ENCODE results near the gene LIN28B. TPM values are rescaled to one million over a fixed set of nuclear protein-coding genes. Genes with fewer than 3 reads are reported as not detected.
"Not testable (repeated sequence)": the region's sequence is repeated elsewhere in the genome, so short reads cannot be mapped to it uniquely, and the experiment has no call there.

Gene LIN28B
- total RNA-seq, 2 experiments from 2014 or later: not detected

DNA sequence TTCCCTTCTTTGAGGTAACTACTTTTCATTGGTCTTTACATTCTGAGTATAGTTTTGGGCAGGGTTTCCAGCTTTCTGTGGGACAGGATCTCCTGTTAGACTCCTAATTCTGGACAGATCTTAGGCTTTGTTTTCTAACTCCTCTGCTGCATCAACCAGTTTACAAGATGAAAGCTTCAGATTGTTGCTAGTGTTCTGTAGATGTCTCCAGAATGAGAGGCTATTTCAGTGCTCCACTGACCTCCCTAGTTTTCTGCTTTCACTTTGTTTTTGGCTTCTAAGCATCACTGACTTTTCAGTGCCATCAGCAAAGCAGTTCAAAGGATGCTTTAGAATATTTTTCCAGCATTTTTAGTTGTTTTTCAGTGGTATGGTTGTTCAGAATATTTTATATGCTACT is 101.4 kb downstream of the LIN28B start:
- Mint-ChIP-seq H3K27ac (no peak overlapping the region), H3K36me3 (ENCODE audit: low read depth) (no peaks in the 10 kb centered on the region), H3K9me3 (ENCODE audit: insufficient read depth) (no peaks in the 10 kb centered on the region), H3K4me3 (no peak overlapping the region), H3K27me3 (ENCODE audit: low read depth) (peaks cover 19% of the 10 kb centered on the region), H3K4me1 (ENCODE audit: low read depth) (no peaks in the 10 kb centered on the region)
- CTCF ChIA-PET: interaction anchor here (1.5 kb wide), 1 partner anchor 30 kb away, joined by 4 read pairs; no protein-coding TSS in a partner anchor
- no peak for ATAC-seq
- POLR2A ChIA-PET: no interaction called here
- DNase-seq: no peak

DNA sequence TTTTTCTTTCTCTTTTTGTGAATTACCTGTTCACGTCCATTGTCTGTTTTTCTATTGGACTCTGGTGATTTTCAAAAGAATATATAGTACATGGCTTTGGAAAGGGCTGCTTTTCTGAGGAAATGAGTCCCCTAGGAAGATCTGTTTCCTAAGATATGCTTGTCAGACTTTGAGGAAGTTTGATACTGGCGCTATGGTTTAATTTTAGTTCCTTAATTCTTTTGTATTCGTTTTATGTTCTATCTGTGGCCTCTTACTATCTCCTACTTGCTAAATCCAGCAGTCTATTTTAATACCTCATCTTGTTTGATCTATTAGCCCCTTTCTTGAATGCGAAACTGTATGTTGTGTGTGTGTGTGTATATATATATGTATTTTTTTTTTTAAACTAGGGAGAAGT is 101.9 kb downstream of the LIN28B start:
- Mint-ChIP-seq H3K27me3 (ENCODE audit: low read depth) (peaks cover 20% of the 10 kb centered on the region), H3K36me3 (ENCODE audit: low read depth) (no peaks in the 10 kb centered on the region), H3K27ac (no peak overlapping the region), H3K9me3 (ENCODE audit: insufficient read depth) (no peaks in the 10 kb centered on the region), H3K4me1 (ENCODE audit: low read depth) (no peaks in the 10 kb centered on the region), H3K4me3 (no peak overlapping the region)
- POLR2A ChIA-PET: no interaction called here
- DNase-seq: no peak
- CTCF ChIA-PET: interaction anchor here (1.5 kb wide), 1 partner anchor 29 kb away, joined by 4 read pairs; no protein-coding TSS in a partner anchor
- ATAC-seq: no peak

DNA sequence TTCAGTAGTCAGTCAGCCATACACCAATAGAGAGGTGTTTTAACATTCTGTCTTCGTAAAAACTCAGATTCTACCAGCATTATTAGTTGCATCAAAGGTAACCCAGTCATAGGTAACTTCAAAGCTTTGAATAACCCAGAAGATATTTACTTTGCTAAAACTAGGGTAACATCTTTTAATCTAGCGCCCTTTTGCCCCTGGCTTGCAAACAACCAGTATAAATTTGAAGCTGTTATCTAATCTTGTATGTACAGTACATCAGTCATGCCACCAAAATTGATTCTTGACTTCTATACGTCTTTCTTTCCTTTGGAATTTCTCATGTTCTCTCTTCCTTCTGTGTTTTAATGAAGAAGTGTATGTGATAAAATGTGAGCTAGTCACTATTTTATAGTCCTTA is 109.3 kb downstream of the LIN28B start:
- no peaks in the 10 kb centered on the region for H3K9me3 Mint-ChIP-seq (ENCODE audit: insufficient read depth)
- no peak overlapping the region for H3K4me3 Mint-ChIP-seq
- POLR2A ChIA-PET: no interaction called here
- H3K27ac Mint-ChIP-seq: no peak overlapping the region
- CTCF ChIA-PET: interaction anchor here (1.0 to 1.3 kb wide), 2 partner anchors 12 to 21 kb away, joined by 3 to 4 read pairs; no protein-coding TSS in a partner anchor
- DNase-seq: no peak
- ATAC-seq: no peak
- H3K4me1 Mint-ChIP-seq (ENCODE audit: low read depth): no peaks in the 10 kb centered on the region
- H3K36me3 Mint-ChIP-seq (ENCODE audit: low read depth): no peaks in the 10 kb centered on the region
- H3K27me3 Mint-ChIP-seq (ENCODE audit: low read depth): peaks cover 23% of the 10 kb centered on the region

DNA sequence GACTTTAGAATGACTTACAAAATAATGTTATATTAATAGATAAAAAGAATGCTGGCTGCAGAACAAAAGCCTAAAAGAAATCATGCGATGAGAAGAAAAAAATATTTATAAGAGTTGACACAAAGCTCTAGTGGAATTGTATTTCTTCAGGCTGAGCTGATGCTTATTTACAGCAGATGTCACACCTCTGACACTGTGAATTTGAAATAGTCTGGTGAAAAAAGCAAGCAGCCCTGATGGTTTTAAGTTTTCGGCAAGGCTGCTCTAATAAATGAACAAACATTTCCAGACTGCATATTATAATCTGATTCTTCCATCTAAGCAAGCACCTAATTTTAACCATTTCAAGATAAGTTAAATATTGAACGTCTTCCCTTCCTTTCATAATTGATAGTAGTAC is 109.9 kb downstream of the LIN28B start:
- Mint-ChIP-seq H3K4me1 (ENCODE audit: low read depth) (no peaks in the 10 kb centered on the region), H3K27ac (no peak overlapping the region), H3K27me3 (ENCODE audit: low read depth) (peaks cover 22% of the 10 kb centered on the region), H3K36me3 (ENCODE audit: low read depth) (no peaks in the 10 kb centered on the region), H3K9me3 (ENCODE audit: insufficient read depth) (no peaks in the 10 kb centered on the region), H3K4me3 (no peak overlapping the region)
- ATAC-seq (no peak), DNase-seq (no peak)
- POLR2A ChIA-PET: no interaction called here
- CTCF ChIA-PET: interaction anchor here (1.0 kb wide), 1 partner anchor 21 kb away, joined by 3 read pairs; no protein-coding TSS in a partner anchor

DNA sequence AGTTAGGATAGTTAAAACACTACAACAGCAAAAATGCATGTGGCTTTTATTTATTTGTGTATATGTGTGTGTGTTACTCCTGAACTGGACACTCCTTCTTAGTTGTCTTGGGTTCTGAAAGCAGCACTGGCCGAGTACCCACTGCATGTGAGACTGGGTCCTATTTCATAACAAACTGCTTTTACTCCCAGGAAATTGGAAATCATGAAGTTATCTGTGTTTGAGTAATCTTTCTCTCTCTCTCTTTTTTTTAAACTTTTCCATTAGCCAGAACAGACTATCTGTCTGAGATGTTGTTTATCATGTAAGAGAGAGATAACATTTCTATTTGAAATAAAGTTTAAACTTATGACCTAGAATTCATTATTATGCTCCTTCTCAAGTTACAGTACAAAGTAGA is 110.4 kb downstream of the LIN28B start:
- Mint-ChIP-seq H3K27me3 (ENCODE audit: low read depth) (peaks cover 19% of the 10 kb centered on the region), H3K9me3 (ENCODE audit: insufficient read depth) (no peaks in the 10 kb centered on the region), H3K4me1 (ENCODE audit: low read depth) (no peaks in the 10 kb centered on the region), H3K27ac (no peak overlapping the region), H3K4me3 (no peak overlapping the region), H3K36me3 (ENCODE audit: low read depth) (no peaks in the 10 kb centered on the region)
- DNase-seq (no peak), ATAC-seq (no peak)
- ChIA-PET CTCF (interaction anchor here (1.0 to 1.4 kb wide), 2 partner anchors 10 to 20 kb away, joined by 3 to 4 read pairs; no protein-coding TSS in a partner anchor), POLR2A (no interaction called here)

DNA sequence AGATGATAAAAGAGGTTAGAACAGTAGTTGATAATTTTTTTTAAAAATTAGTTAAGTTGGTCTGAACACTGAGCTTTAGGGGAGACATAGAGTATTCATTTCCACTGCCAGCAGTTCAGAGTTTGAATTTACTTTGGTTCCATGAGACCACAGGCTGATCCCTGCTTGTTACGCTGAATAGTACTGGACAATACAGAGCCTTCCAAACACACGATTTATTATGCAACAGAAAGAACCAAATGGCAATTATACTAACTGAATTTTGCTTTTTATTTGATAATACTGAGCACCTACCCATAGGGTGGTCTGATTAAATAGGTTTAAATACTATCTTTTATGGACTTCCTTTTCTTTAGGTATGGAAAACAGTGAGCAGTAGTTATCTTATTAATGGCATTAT is 111.5 kb downstream of the LIN28B start:
- H3K4me1 Mint-ChIP-seq (ENCODE audit: low read depth): no peaks in the 10 kb centered on the region
- CTCF ChIA-PET: interaction anchor here (1.4 kb wide), 1 partner anchor 9 kb away, joined by 4 read pairs; no protein-coding TSS in a partner anchor
- peaks cover 24% of the 10 kb centered on the region for H3K27me3 Mint-ChIP-seq (ENCODE audit: low read depth)
- no peaks in the 10 kb centered on the region for H3K36me3 Mint-ChIP-seq (ENCODE audit: low read depth)
- ATAC-seq (no peak), DNase-seq (no peak)
- POLR2A ChIA-PET: no interaction called here
- no peak overlapping the region for H3K4me3 Mint-ChIP-seq
- H3K27ac Mint-ChIP-seq: no peak overlapping the region
- H3K9me3 Mint-ChIP-seq (ENCODE audit: insufficient read depth): no peaks in the 10 kb centered on the region

DNA sequence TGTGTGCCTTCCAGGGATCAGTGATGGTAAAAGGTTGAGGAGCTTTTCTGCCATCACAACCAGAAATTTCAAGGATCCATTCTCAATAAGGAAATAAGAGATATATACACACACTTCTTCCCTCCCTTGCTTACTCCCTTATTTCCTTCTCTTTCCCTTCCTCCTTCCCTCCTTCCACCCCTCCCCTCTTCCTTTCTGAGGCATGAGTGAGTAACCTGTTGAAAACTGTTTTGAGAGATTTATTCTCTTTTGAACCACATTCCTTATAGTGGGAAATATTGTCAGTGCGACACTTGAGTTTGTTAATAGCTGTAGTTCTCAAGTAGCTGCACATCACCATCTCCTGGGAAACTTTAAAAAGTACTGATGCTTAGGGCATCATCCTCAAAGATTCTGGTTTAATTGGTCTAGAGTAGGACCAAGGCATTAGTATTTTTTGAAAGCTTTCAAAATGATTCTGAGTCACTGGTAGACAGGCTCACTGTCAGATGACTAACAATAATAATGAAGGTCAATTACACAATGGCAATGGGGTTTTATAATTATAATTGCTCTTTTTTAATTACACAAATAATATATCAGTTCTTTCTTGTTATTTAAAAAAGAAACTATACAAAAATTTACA is 113.0 kb downstream of the LIN28B start:
- CTCF ChIA-PET: no interaction called here
- no peaks in the 10 kb centered on the region for H3K9me3 Mint-ChIP-seq (ENCODE audit: insufficient read depth)
- ATAC-seq (no peak), DNase-seq (no peak)
- H3K27ac Mint-ChIP-seq: no peak overlapping the region
- no peaks in the 10 kb centered on the region for H3K4me1 Mint-ChIP-seq (ENCODE audit: low read depth)
- H3K36me3 Mint-ChIP-seq (ENCODE audit: low read depth): no peaks in the 10 kb centered on the region
- peaks cover 17% of the 10 kb centered on the region for H3K27me3 Mint-ChIP-seq (ENCODE audit: low read depth)
- POLR2A ChIA-PET: no interaction called here
- H3K4me3 Mint-ChIP-seq: no peak overlapping the region

DNA sequence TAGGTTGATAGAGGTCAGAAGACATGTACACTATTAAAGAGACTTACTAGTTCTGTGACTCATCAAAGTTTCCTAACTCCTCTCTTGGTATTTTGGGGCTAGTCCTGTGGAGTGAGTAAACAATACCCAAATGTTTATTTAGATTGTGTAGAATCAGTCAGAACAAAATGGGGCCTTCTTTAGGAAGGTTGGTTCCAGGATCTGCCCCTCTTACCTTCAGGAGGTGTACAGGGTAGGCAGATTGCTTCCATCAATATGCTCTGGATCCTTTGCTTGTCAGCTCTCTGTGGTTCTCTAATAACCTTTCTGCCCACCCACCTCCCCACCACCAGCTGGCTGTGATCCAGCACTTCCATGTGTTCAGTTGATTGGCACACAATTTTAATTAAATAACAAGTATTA is 115.9 kb downstream of the LIN28B start:
- H3K36me3 Mint-ChIP-seq (ENCODE audit: low read depth): no peaks in the 10 kb centered on the region
- peaks cover 14% of the 10 kb centered on the region for H3K27me3 Mint-ChIP-seq (ENCODE audit: low read depth)
- H3K4me3 Mint-ChIP-seq: no peak overlapping the region
- POLR2A ChIA-PET: no interaction called here
- CTCF ChIA-PET: interaction anchor here (1.0 kb wide), 1 partner anchor 15 kb away, joined by 4 read pairs; no protein-coding TSS in a partner anchor
- no peaks in the 10 kb centered on the region for H3K9me3 Mint-ChIP-seq (ENCODE audit: insufficient read depth)
- H3K4me1 Mint-ChIP-seq (ENCODE audit: low read depth): no peaks in the 10 kb centered on the region
- no peak for DNase-seq
- H3K27ac Mint-ChIP-seq: no peak overlapping the region
- ATAC-seq: no peak

DNA sequence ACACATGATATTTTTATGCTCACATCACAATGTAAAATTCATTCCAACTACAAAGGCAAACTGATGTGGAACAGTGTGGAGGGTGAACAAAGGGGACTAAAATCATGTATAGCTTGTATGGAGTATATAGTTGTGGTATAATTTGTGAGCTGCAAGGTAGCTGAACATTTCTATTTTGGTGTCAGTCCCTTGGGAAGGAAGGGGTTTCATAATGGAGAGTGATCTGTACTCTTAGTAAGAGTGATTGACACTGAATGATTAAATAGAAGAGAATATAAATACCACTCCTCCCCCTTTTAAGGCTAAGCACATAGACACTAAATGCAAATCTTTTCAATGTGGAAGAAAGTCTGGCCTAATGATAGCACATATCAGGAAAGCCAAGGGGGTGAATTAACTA is 118.3 kb downstream of the LIN28B start:
- H3K36me3 Mint-ChIP-seq (ENCODE audit: low read depth): no peaks in the 10 kb centered on the region
- DNase-seq (no peak), ATAC-seq (no peak)
- no peak overlapping the region for H3K4me3 Mint-ChIP-seq
- no peak overlapping the region for H3K27ac Mint-ChIP-seq
- ChIA-PET CTCF (interaction anchor here (1.5 kb wide), 1 partner anchor 285 kb away, joined by 4 read pairs; no protein-coding TSS in a partner anchor), POLR2A (no interaction called here)
- H3K4me1 Mint-ChIP-seq (ENCODE audit: low read depth): no peaks in the 10 kb centered on the region
- no peaks in the 10 kb centered on the region for H3K9me3 Mint-ChIP-seq (ENCODE audit: insufficient read depth)
- H3K27me3 Mint-ChIP-seq (ENCODE audit: low read depth): peaks cover 16% of the 10 kb centered on the region

DNA sequence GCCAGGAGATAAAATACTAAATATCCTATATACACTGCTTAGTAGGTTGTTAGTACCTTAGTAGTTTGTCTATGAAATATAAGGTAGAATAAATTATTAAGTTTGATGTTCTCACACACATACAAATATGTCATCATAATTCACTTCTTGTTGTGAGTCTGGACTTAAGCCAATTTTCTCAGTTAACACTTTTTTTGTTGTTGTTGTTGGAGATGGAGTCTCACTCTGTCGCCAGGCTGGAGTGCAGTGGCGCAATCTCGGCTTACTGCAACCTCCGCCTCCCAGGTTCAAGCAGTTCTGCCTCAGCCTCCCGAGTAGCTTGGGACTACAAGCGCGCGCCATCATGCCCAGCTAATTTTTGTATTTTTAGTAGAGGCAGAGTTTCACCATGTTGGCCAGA is 119.5 kb downstream of the LIN28B start:
- H3K27ac Mint-ChIP-seq; H3K36me3 Mint-ChIP-seq (ENCODE audit: low read depth); H3K9me3 Mint-ChIP-seq (ENCODE audit: insufficient read depth); DNase-seq; ATAC-seq; H3K4me3 Mint-ChIP-seq; H3K4me1 Mint-ChIP-seq (ENCODE audit: low read depth); POLR2A ChIA-PET: not testable (repeated sequence)
- CTCF ChIA-PET: interaction anchor here (4.0 kb wide), 1 partner anchor 11 kb away, joined by 29 read pairs; no protein-coding TSS in a partner anchor
- H3K27me3 Mint-ChIP-seq (ENCODE audit: low read depth): peaks cover 16% of the 10 kb centered on the region

DNA sequence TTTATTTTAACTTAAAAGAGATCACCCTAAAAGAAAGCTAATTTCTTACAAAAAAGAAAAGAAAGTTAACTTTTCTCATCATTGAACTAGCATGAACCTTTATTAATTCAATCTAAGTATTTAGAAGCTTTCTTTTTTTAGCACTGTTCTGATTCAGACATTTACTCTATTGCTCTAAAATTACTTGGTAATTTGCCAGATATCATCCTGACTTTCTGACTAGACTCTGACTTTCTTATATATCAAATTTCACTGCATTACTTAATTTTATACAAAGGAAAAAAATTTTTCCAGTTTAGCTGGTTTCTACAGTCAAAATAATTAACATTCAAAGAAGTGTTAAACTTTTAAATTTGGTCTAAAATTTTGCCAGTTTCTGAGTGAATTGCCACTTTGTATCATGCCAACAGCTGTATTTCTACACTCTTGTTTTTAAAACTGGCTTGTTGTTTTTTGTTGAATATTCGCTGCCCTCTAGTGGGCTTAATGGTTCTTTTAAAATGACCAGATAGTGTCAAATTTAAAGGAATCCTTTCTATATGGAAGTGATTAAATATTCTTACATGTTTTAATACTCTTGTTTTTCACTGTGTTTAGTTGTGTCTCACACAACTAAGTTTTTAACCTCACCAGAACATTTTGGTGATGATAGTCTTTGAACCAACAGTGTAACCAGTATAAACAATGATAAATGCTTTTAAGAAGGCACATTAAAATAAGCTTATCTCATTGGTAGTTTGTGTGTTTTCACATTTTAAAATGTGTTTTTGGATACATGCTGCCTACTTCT is 120.9 kb downstream of the LIN28B start:
- Mint-ChIP-seq H3K4me3 (no peak overlapping the region), H3K36me3 (ENCODE audit: low read depth) (no peaks in the 10 kb centered on the region), H3K4me1 (ENCODE audit: low read depth) (no peaks in the 10 kb centered on the region), H3K27ac (no peak overlapping the region), H3K27me3 (ENCODE audit: low read depth) (peaks cover 14% of the 10 kb centered on the region), H3K9me3 (ENCODE audit: insufficient read depth) (no peaks in the 10 kb centered on the region)
- no peak for ATAC-seq
- ChIA-PET POLR2A (no interaction called here), CTCF (interaction anchor here (0.8 to 4.0 kb wide), 9 partner anchors 10 to 394 kb away, joined by 3 to 29 read pairs (median 4); no protein-coding TSS in a partner anchor)
- DNase-seq: no peak

DNA sequence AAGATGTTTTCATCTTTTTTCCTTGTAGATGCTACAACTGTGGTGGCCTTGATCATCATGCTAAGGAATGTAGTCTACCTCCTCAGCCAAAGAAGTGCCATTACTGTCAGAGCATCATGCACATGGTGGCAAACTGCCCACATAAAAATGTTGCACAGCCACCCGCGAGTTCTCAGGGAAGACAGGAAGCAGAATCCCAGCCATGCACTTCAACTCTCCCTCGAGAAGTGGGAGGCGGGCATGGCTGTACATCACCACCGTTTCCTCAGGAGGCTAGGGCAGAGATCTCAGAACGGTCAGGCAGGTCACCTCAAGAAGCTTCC is 121.4 kb downstream of the LIN28B start:
- Mint-ChIP-seq H3K4me3 (no peak overlapping the region), H3K27me3 (ENCODE audit: low read depth) (peaks cover 14% of the 10 kb centered on the region)
- CTCF ChIA-PET: interaction anchor here (1.0 to 4.0 kb wide), 5 partner anchors 9 to 289 kb away, joined by 3 to 29 read pairs (median 4); no protein-coding TSS in a partner anchor

More for the DNA sequence above, 121.4 kb downstream of the LIN28B start:
- no peak overlapping the region for H3K27ac Mint-ChIP-seq
- POLR2A ChIA-PET: no interaction called here
- no peak for ATAC-seq
- no peak for DNase-seq
- no peaks in the 10 kb centered on the region for H3K4me1 Mint-ChIP-seq (ENCODE audit: low read depth)
- no peaks in the 10 kb centered on the region for H3K9me3 Mint-ChIP-seq (ENCODE audit: insufficient read depth)
- no peaks in the 10 kb centered on the region for H3K36me3 Mint-ChIP-seq (ENCODE audit: low read depth)
